Measurements from ENCODE around the gene MYO10. TPM values are rescaled to one million over a fixed set of nuclear protein-coding genes. Genes with fewer than 3 reads are reported as not detected.

The MYO10 gene
- total RNA-seq, 4 donors from 2014 or later: 3.2 to 30.7 (median 22.9) TPM

DNA sequence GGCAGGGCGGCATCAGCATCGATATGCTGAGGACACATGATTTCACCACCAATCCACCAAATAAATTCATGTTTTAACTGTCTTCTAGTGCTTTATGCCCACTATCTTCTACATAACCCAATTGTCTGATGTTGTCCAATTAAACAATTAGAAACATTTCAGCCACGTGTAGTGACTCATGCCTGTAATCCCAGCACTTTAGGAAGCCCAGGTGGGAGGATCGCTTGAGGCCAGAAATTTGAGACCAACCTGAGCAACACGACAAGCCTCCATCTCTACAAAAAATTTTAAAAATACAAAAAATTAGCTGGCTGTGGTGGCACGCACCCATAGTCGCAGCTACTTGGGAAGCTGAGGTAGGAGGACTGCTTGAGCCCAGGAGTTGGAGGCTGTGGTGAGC lies 128.1 kb downstream of the MYO10 start:
- DNase-seq: no peak
- Histone ChIP-seq H3K9me3 (no peaks in the 10 kb centered on the region), H3K4me1 (no peaks in the 10 kb centered on the region), H3K27me3 (no peaks in the 10 kb centered on the region), H3K27ac (no peak overlapping the region), H3K4me3 (no peak overlapping the region), H3K36me3 (no peaks in the 10 kb centered on the region)
- TF ChIP-seq, protein P1, sequence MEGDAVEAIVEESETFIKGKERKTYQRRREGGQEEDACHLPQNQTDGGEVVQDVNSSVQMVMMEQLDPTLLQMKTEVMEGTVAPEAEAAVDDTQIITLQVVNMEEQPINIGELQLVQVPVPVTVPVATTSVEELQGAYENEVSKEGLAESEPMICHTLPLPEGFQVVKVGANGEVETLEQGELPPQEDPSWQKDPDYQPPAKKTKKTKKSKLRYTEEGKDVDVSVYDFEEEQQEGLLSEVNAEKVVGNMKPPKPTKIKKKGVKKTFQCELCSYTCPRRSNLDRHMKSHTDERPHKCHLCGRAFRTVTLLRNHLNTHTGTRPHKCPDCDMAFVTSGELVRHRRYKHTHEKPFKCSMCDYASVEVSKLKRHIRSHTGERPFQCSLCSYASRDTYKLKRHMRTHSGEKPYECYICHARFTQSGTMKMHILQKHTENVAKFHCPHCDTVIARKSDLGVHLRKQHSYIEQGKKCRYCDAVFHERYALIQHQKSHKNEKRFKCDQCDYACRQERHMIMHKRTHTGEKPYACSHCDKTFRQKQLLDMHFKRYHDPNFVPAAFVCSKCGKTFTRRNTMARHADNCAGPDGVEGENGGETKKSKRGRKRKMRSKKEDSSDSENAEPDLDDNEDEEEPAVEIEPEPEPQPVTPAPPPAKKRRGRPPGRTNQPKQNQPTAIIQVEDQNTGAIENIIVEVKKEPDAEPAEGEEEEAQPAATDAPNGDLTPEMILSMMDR (IDR thresholded peaks at IDR 0.05): no peak
- TF ChIP-seq POLR2A (IDR thresholded peaks at IDR 0.05): no peak
- intact Hi-C loops (cut with DNase I; ENCODE audit: low total_unique reads): no loop called here

DNA sequence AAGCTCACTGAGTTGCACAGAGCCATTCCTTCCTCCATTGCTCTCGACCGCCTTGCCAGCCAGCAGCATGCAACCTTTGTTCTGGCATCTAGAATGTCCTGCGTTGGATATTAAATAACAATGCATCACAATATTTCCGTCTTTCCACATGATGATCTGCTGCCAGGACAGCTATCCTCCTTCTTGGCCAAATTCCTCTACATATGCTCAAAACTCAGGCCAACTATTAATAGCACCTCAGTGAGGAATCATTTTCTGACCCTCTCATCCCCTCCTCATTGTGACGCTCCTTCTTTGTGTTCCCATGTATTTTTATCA lies 128.6 kb downstream of the MYO10 start:
- intact Hi-C loops (cut with DNase I; ENCODE audit: low total_unique reads): no loop called here
- no peak for DNase-seq
- TF ChIP-seq, protein P1 (IDR thresholded peaks at IDR 0.05): no peak
- no peak for TF ChIP-seq POLR2A (IDR thresholded peaks at IDR 0.05)

DNA sequence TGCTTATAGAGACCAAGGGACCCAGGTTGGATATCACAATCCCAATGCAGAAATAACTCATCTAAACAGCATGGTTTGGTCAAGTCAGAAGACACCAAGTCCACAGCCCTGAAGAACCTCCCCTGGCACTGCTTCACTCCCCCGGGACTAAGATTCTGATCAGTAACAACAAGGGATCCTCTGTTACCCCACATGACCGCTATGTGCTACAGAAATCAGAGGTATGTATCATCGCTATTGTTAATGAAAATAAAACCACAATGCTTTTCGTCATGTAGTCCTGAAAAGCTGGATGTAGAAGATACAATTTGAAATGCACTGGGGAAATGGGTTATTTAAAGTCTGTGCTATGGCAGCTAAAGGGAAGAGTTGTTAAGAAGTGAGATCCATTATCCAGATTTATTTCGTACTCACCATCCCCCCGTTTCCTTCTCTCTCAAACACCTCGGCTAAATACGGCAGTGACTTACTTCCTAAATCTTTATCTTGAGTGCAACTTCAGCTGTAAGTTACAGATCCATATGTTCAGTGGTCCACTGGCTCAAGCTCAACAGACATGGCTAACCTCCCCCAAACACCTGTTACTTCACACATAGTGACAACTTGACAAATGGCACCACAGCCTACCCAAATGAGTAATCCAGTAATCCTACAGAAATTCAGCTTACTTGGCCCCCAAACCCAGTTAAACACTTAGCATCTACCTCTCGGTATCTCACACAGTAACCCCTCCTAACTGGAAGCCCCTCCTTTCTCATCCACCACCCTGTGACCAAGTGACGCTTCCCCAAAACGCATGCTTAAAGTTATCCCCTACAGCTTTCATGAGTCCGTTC lies 129.2 kb downstream of the MYO10 start:
- Histone ChIP-seq H3K36me3 (no peaks in the 10 kb centered on the region), H3K27ac (no peak overlapping the region), H3K9me3 (no peaks in the 10 kb centered on the region), H3K27me3 (no peaks in the 10 kb centered on the region), H3K4me3 (no peak overlapping the region), H3K4me1 (no peaks in the 10 kb centered on the region)
- intact Hi-C loops (cut with DNase I; ENCODE audit: low total_unique reads): no loop called here
- TF ChIP-seq, protein P1 (IDR thresholded peaks at IDR 0.05): no peak
- no peak for TF ChIP-seq POLR2A (IDR thresholded peaks at IDR 0.05)
- no peak for DNase-seq

More for the DNA sequence above, 128.6 kb downstream of the MYO10 start:
- no peaks in the 10 kb centered on the region for H3K27me3 ChIP-seq
- no peaks in the 10 kb centered on the region for H3K9me3 ChIP-seq
- no peak overlapping the region for H3K27ac ChIP-seq
- H3K4me3 ChIP-seq: no peak overlapping the region
- H3K36me3 ChIP-seq: no peaks in the 10 kb centered on the region
- no peaks in the 10 kb centered on the region for H3K4me1 ChIP-seq

DNA sequence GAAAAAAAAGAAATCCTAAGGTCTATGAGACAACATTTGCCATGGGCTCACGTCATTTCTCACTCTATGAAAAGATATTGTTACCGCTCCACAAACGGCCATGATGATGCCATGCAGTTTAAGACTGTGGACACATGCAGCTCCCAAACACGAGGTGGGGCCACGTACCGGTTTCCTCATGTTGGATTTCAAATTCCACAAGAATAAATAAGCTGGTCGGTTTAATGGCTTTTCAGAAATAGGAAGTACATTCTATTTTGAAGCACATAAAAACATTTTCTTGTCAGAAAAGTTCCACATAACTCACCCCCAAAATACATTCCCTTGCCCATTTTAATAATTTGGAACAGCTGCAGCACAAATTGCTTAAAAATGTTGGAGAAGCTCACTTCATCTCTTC lies 130.6 kb downstream of the MYO10 start:
- TF ChIP-seq POLR2A (IDR thresholded peaks at IDR 0.05): no peak
- TF ChIP-seq, protein P1 (IDR thresholded peaks at IDR 0.05): no peak
- H3K36me3 ChIP-seq: no peaks in the 10 kb centered on the region
- no peaks in the 10 kb centered on the region for H3K27me3 ChIP-seq
- no peak for DNase-seq
- intact Hi-C loops (cut with DNase I; ENCODE audit: low total_unique reads): no loop called here
- no peaks in the 10 kb centered on the region for H3K4me1 ChIP-seq
- H3K9me3 ChIP-seq: no peaks in the 10 kb centered on the region
- no peak overlapping the region for H3K27ac ChIP-seq
- no peak overlapping the region for H3K4me3 ChIP-seq

DNA sequence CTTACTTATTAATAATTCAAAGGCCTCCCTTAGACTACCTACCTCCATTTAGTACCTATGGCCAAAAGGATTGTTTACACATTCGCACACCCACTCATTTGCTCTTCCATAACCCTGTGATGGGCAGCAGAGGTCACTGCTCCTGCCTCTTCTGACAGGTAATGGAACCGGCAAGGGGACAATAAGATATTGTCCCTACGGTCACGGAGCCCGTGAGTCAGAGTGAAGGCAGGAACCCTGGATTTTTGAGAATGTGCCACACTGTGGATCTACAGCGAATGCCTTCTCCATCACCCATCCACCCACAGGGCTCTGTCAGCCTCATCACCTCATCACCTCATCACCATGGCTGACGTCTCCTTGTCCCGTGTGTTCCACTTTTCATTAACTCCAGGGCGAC lies 132.3 kb downstream of the MYO10 start:
- H3K27me3 ChIP-seq: no peaks in the 10 kb centered on the region
- DNase-seq: no peak
- intact Hi-C loops (cut with DNase I; ENCODE audit: low total_unique reads): no loop called here
- H3K27ac ChIP-seq: no peak overlapping the region
- H3K36me3 ChIP-seq: no peaks in the 10 kb centered on the region
- no peaks in the 10 kb centered on the region for H3K9me3 ChIP-seq
- no peaks in the 10 kb centered on the region for H3K4me1 ChIP-seq
- no peak for TF ChIP-seq POLR2A (IDR thresholded peaks at IDR 0.05)
- TF ChIP-seq, protein P1 (IDR thresholded peaks at IDR 0.05): no peak
- no peak overlapping the region for H3K4me3 ChIP-seq
